ENCODE data around the gene ICA1.

- TF ChIP-seq CTCF (IDR thresholded peaks at IDR 0.05) = no peak
- no peak for TF ChIP-seq POLR2A (IDR thresholded peaks at IDR 0.05)
These were observed 110.7 kb downstream of the ICA1 start for GRCh38 chr7:8151161-8151725.

Measured in breast epithelium (tissue), 3 donors.